DND-41 (cell line): Measurements from ENCODE around the gene MYRIP.

Source experiments
- ATAC-seq: fragments of 200-7000 bp; cut with Tn5 transposase; 3 replicates; pipeline ENCODE4 v1.9.1; 2021; ENCODE audit warnings: low read depth; ENCODE audit not compliant: insufficient read depth
- DNase-seq: peaks from one replicate; pipeline ENCODE4 v3.0.0-alpha.2; 2020
- H2AFZ ChIP-seq: 2 replicates; pipeline ENCODE4 v1.6.0; 2012; ENCODE audit warnings: low read depth, low read length
- H3K27ac ChIP-seq: 2 replicates; pipeline ENCODE4 v1.5.1; 2012; ENCODE audit warnings: low read length, inconsistent platforms
- H3K27me3 ChIP-seq: fragments of 200-600 bp; sonication (generic); 2 replicates; pipeline ENCODE4 v1.6.0; 2012; ENCODE audit warnings: low read length, mild to moderate bottlenecking, inconsistent platforms; ENCODE audit not compliant: insufficient read depth, poor library complexity
- H3K36me3 ChIP-seq: 2 replicates; pipeline ENCODE4 v1.5.1; 2012; ENCODE audit warnings: low read length, inconsistent platforms; ENCODE audit not compliant: insufficient read depth
- H3K4me1 ChIP-seq: 2 replicates; pipeline ENCODE4 v1.5.1; 2012; ENCODE audit warnings: mild to moderate bottlenecking, low read length; ENCODE audit not compliant: insufficient read depth
- H3K4me2 ChIP-seq: 2 replicates; pipeline ENCODE4 v1.6.0; 2012; ENCODE audit warnings: mild to moderate bottlenecking, moderate library complexity, low read length, inconsistent platforms; ENCODE audit not compliant: insufficient read depth
- H3K4me3 ChIP-seq, 2 experiments: fragments of 200-600 bp in 1 of 2; shearing (Covaris generic) in 1 of 2; 2 replicates each; pipeline ENCODE4 v1.5.1; 2012 to 2016; ENCODE audit warnings: inconsistent platforms in 2 of 2, low read length in 2 of 2, mild to moderate bottlenecking in 2 of 2, low read depth in 1 of 2, moderate library complexity in 1 of 2
- H3K79me2 ChIP-seq: 2 replicates; pipeline ENCODE4 v1.6.0; 2012; ENCODE audit warnings: low read length, inconsistent platforms; ENCODE audit not compliant: insufficient read depth
- H3K9ac ChIP-seq: 2 replicates; pipeline ENCODE4 v1.6.0; 2012; ENCODE audit warnings: low read depth, mild to moderate bottlenecking, inconsistent platforms, low read length, moderate library complexity
- H3K9me3 ChIP-seq: 2 replicates; pipeline ENCODE4 v1.5.1; 2012; ENCODE audit warnings: low read length, moderate library complexity, mild to moderate bottlenecking, inconsistent platforms; ENCODE audit not compliant: insufficient read depth, severe bottlenecking
- H4K20me1 ChIP-seq: 2 replicates; pipeline ENCODE4 v1.6.0; 2012; ENCODE audit warnings: low read length; ENCODE audit not compliant: insufficient read depth
- CTCF ChIP-seq: IDR thresholded peaks from 2 replicates; pipeline ENCODE4 v1.5.1; 2012; ENCODE audit warnings: borderline replicate concordance, low read length, moderate library complexity, mild to moderate bottlenecking; ENCODE audit not compliant: poor library complexity, severe bottlenecking; ENCODE audit errors: extremely low read depth
- EZH2 ChIP-seq: IDR thresholded peaks from 3 replicates; pipeline ENCODE4 v1.6.1; 2012; ENCODE audit warnings: borderline replicate concordance, low read depth, mild to moderate bottlenecking, moderate library complexity, low read length, inconsistent platforms; ENCODE audit not compliant: severe bottlenecking

Gene MYRIP

GRCh38 chr3:39896184-39896583 lies 86.8 kb downstream of the MYRIP start:
- ATAC-seq = no peak
- no peak overlapping the region for H3K27ac ChIP-seq

GRCh38 chr3:39900462-39901002 lies 91.1 kb downstream of the MYRIP start:
- Histone ChIP-seq H3K9me3 (no peaks in the 10 kb centered on the region), H3K79me2 (no peaks in the 10 kb centered on the region), H3K4me3 (no peak overlapping the region), H3K27ac (no peak overlapping the region), H3K9ac (no peak overlapping the region), H3K4me1 (no peaks in the 10 kb centered on the region), H2AFZ (no peak overlapping the region), H3K27me3 (peaks cover 4% of the 10 kb centered on the region), H4K20me1 (no peaks in the 10 kb centered on the region), H3K4me2 (no peak overlapping the region), H3K36me3 (no peaks in the 10 kb centered on the region)
- ATAC-seq (no peak), DNase-seq (no peak)
- TF ChIP-seq CTCF (no peak), EZH2 (no peak)

More at GRCh38 chr3:39896184-39896583, 86.8 kb downstream of the MYRIP start:
- Histone ChIP-seq H3K4me1 (no peaks in the 10 kb centered on the region), H2AFZ (no peak overlapping the region), H3K36me3 (no peaks in the 10 kb centered on the region), H3K9ac (no peak overlapping the region), H4K20me1 (no peaks in the 10 kb centered on the region), H3K9me3 (no peaks in the 10 kb centered on the region), H3K4me3 (no peak overlapping the region), H3K79me2 (no peaks in the 10 kb centered on the region), H3K4me2 (no peak overlapping the region), H3K27me3 (no peaks in the 10 kb centered on the region)
- no peak for DNase-seq
- TF ChIP-seq CTCF = no peak
- no peak for TF ChIP-seq EZH2

GRCh38 chr3:39903253-39903652 lies 93.8 kb downstream of the MYRIP start:
- Histone ChIP-seq H3K9ac (no peak overlapping the region), H3K4me1 (no peaks in the 10 kb centered on the region), H3K27ac (no peak overlapping the region), H3K9me3 (no peaks in the 10 kb centered on the region), H4K20me1 (no peaks in the 10 kb centered on the region), H3K4me3 (no peak overlapping the region), H2AFZ (no peak overlapping the region), H3K27me3 (peaks cover 4% of the 10 kb centered on the region), H3K4me2 (no peak overlapping the region), H3K79me2 (no peaks in the 10 kb centered on the region), H3K36me3 (no peaks in the 10 kb centered on the region)
- DNase-seq = no peak
- TF ChIP-seq CTCF = no peak
- TF ChIP-seq EZH2 = no peak
- ATAC-seq = no peak

GRCh38 chr3:39905788-39906187 lies 96.4 kb downstream of the MYRIP start:
- DNase-seq = no peak
- ATAC-seq = no peak

More at GRCh38 chr3:39905788-39906187, 96.4 kb downstream of the MYRIP start:
- no peak overlapping the region for H3K27ac ChIP-seq
- TF ChIP-seq CTCF = no peak
- TF ChIP-seq EZH2 = no peak
- H4K20me1 ChIP-seq = no peaks in the 10 kb centered on the region
- H3K4me3 ChIP-seq = no peak overlapping the region
- H3K27me3 ChIP-seq = peaks cover 4% of the 10 kb centered on the region
- H3K4me2 ChIP-seq = no peak overlapping the region
- no peak overlapping the region for H3K9ac ChIP-seq
- H3K9me3 ChIP-seq = no peaks in the 10 kb centered on the region
- H2AFZ ChIP-seq = no peak overlapping the region
- H3K4me1 ChIP-seq = no peaks in the 10 kb centered on the region
- no peaks in the 10 kb centered on the region for H3K79me2 ChIP-seq
- no peaks in the 10 kb centered on the region for H3K36me3 ChIP-seq
